ENCODE results near the gene AMZ1. TPM values are rescaled to one million over a fixed set of nuclear protein-coding genes. Genes with fewer than 3 reads are reported as not detected.

The AMZ1 gene
- total and polyA plus RNA-seq, 10 of the 15 experiments (the other 5 are each of a cell fraction or from before 2014, with no cell fraction given) = 0.02 to 2.0 (median 0.69) TPM

GRCh38 chr7:2701424-2701823, 13.4 kb downstream of the AMZ1 start (continued):
- no peak for TF ChIP-seq MYB (IDR thresholded peaks at IDR 0.05; ENCODE audit: borderline replicate concordance, low read depth, low read length)
- no peak for TF ChIP-seq MAX (IDR thresholded peaks at IDR 0.05; ENCODE audit: low read depth, low read length)
- TF ChIP-seq ZNF622 (IDR thresholded peaks at IDR 0.05) = no peak
- TF ChIP-seq RELA (IDR thresholded peaks at IDR 0.05; ENCODE audit: borderline replicate concordance, partially characterized antibody) = no peak

GRCh38 chr7:2701832-2702593, 14.0 kb downstream of the AMZ1 start:
- no peaks in the 10 kb centered on the region for H3K79me2 ChIP-seq (ENCODE audit: control insufficient read depth, insufficient read depth, low read length)
- no peaks in the 10 kb centered on the region for H4K20me1 ChIP-seq (ENCODE audit: control insufficient read depth, insufficient read depth)
- POLR2A ChIA-PET = interaction anchor here (5.9 kb wide), 1 partner anchor 8 kb away, joined by 36 read pairs; no protein-coding TSS in a partner anchor
- intact Hi-C loops (cut with micrococcal nuclease; ENCODE audit: unreplicated experiment) (no loop called here), in situ Hi-C loops (cut with MboI) (no loop called here)
- no peak overlapping the region for H3K27ac ChIP-seq (ENCODE audit: control insufficient read depth, insufficient read depth)
- H3K9ac ChIP-seq (ENCODE audit: control insufficient read depth, insufficient read depth, low read length) = no peak overlapping the region
- no peaks in the 10 kb centered on the region for H3K27me3 ChIP-seq (replicated peaks in 1 of 2; ENCODE audit: control insufficient read depth in 2 of 2, insufficient read depth in 2 of 2, low read length in 1 of 2)
- H3K4me2 ChIP-seq (ENCODE audit: control insufficient read depth, insufficient read depth) = no peak overlapping the region
- BruUV-seq (replicated peaks) = no TSS peak
- no peak for FAIRE-seq
- ATAC-seq = no peak
- 76% methylated on average over 12 of the region's 12 CpGs for WGBS (ENCODE audit: insufficient coverage, insufficient replicate concordance, low lambda C conversion rate, missing lambda C conversion rate)
- H3K36me3 ChIP-seq (ENCODE audit: control insufficient read depth in 2 of 2, insufficient read depth in 2 of 2, low read length in 1 of 2) = no peaks in the 10 kb centered on the region; a peak in 1 of 4 replicates
- H3K4me3 ChIP-seq = no peak overlapping the region
- DNase-seq (ENCODE audit: low read depth, low spot score) = no peak
- CTCF ChIA-PET = interaction anchor here (1.2 to 1.4 kb wide), 2 partner anchors 8 to 31 kb away, joined by 3 read pairs; no protein-coding TSS in a partner anchor
- H2AFZ ChIP-seq (ENCODE audit: control insufficient read depth, low read depth, low read length) = no peak overlapping the region
- SMC1A ChIA-PET (ENCODE audit: uncharacterized antibody, unreplicated experiment) = interaction anchor here (1.1 to 1.5 kb wide), 2 partner anchors 8 to 31 kb away, joined by 3 to 5 read pairs; no protein-coding TSS in a partner anchor
- no peaks in the 10 kb centered on the region for H3K9me3 ChIP-seq (replicated peaks; ENCODE audit: control insufficient read depth, insufficient read depth, low read length)
- RAD21 ChIA-PET (ENCODE audit: unreplicated experiment) = interaction anchor here (1.4 to 5.4 kb wide), 2 partner anchors 8 to 13 kb away, joined by 4 to 70 read pairs; no protein-coding TSS in a partner anchor
- peaks cover 21% of the 10 kb centered on the region for H3K4me1 ChIP-seq (ENCODE audit: control insufficient read depth, insufficient read depth, low read length)
- TF ChIP-seq DPF2 (IDR thresholded peaks at IDR 0.05) (no peak), RCOR1 (conservative IDR thresholded peaks at IDR 0.05; ENCODE audit: low read depth, low read length) (no peak), ZBTB40 (IDR thresholded peaks at IDR 0.05; ENCODE audit: borderline replicate concordance) (no peak), CREB1 (IDR thresholded peaks at IDR 0.05; ENCODE audit: low read depth) (no peak), POLR2AphosphoS2 (IDR thresholded peaks at IDR 0.05; ENCODE audit: low read depth, low read length) (no peak), BMI1 (IDR thresholded peaks at IDR 0.05; ENCODE audit: borderline replicate concordance) (no peak), ETV6 (conservative IDR thresholded peaks at IDR 0.05 in 1 of 2, IDR thresholded peaks at IDR 0.05 in 1 of 2; ENCODE audit: borderline replicate concordance in 1 of 2, low read depth in 1 of 2) (no peak), BCL3 (IDR thresholded peaks at IDR 0.05; ENCODE audit: borderline replicate concordance, insufficient read depth, low read depth, low read length, poor library complexity, severe bottlenecking) (no peak)

Data from GM12878 (cell line).